HG02852 (cell line): ENCODE data around the gene LIMK2.
A peak's percentile ranks its signal among the peaks of the same experiment; 100 is the strongest.
"Not testable (repeated sequence)": the region's sequence is repeated elsewhere in the genome, so short reads cannot be mapped to it uniquely, and the experiment has no call there.

Experiments used
- ATAC-seq: cut with Tn5 transposase; IDR thresholded peaks from one replicate; pipeline ENCODE4 v1.9.1; 2021; ENCODE audit warnings: mild to moderate bottlenecking, moderate library complexity; ENCODE audit not compliant: unreplicated experiment

LIMK2 gene

DNA sequence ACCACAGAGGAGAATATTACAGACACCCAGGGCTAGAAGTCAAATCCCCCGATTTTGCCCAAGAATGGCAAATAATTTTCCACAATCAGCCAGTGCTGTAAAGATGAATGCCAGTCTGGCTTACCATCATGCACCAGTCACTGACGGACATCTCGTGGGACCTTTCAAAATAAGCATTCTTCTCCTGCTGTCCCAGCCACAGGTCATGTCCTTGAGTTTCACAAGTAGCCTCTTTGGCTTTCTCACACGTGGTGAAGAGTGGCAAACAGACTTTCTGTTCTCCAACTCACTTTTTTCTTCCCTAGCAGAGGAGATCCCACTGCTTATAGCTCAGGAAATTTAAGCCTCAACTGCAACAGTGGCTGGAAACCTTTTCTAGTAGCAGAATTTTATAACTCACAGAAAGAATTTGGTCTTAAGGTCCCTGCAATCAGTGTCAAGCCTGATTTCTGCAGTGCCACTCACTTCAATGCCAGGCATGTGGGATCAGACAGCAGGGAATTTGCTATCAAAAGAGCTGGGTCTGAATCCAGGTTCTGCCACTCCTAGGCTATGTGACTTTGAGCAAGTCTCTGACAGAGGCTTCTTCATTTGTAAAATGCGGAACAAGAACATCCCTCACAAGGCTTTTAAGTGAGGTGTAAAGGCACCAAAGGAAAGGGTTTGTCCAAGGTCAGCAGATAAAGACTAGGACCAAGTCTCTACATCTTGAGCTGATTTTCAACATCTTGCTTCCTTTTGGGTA, 76.6 kb downstream of the LIMK2 start:
- ATAC-seq = no peak

DNA sequence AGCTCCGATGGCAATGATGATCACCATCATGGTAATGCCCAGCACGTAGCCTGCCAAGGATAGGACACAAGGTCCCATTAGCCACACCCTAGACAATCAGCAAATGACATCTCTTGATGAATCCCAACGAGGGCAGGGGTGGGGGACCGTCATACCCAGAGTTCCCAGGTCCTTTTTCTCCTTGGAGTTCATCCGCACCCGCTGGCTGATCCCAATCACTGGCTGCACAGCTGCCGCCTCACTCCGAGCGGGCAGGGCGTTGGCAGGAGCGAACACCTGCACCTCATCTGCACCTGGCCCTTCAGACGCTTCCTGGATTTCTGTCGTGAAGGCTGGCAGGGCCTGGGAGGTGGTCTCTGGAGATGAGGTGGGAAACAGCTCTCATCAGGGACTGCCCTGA, 77.2 kb downstream of the LIMK2 start:
- ATAC-seq = no peak

DNA sequence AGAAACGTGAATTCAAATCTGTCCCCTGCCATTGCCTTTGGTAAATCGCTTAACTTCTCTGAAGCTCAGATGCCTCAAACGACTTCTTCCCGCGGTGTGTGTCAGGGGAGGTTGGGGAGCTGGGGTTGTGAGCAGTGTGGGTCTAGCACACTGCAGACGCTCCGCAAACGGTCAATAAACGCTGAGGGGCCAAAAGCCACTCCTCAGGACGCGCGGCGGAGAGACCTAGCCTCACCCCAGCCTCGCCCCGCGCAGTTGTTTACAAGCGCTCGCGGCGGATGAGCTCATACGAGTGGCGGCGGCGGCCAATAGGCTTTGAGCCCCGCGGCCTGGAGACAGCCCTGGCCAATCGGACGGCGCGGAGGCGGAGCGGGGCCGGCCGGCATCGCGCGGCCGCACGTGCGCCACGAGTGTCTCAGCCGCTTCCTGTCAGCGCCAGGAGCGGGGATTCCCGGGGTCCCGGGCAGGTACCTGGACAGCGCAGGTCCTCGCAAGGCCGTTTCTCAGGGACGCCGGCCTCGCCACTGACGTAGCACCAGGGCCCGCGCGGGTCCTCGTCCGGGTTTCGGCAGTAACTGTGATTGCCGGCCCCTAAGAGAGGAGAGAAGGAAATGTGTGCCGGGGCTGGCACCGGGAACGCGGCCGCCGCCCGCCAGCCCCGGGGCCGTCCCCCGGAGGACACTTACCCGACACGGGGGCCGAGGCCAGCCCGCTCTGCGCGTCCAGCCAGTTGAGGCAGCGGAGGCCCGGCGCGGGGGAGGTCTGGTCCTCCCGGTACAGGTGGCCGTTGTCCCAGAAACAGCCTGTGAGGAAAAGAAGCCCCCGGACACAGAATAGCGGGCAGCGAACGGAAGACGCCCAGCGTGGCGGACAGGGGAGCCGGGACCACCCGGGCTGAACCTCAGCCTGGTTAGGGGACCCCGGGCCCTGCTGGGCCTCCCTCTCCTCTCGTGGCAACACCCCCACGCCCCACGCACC, 78.7 kb downstream of the LIMK2 start:
- ATAC-seq = peak; percentile 81

DNA sequence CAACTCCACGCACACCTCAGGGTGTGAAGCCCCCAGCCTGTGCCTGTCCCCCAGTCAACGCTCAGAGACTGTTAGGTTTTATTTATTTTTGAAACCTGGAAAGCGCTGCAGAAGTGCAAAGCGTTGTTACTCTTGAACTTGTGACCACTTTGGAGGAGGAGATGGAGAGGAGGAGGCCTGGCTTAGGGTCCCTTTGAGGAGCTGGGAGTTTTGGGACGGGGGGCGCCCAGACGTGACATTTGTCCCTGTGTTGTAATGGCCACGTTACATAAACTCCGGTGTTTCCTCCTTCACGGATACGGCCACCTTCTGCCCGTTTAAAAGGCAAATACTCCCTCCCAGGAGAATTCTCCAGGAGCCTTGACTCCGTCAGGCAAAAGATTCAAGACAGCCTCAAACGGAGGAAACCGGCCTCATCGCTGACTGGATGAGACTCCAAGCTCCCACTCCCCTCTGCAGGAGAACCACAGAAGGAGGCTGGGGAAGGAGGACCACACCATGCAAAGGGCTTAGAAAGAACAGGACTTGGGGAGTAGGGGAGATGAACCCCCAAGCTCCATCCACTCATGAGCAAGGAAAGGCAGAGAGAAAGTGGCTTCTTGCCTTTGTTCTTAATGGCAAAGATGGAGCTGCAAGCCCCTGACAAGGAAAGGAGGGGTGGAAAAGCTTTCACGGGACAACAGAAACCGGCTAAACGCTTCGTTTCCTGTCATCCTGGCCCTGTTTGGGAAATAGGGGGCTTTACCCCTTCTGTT, 79.6 kb downstream of the LIMK2 start:
- no peak for ATAC-seq

DNA sequence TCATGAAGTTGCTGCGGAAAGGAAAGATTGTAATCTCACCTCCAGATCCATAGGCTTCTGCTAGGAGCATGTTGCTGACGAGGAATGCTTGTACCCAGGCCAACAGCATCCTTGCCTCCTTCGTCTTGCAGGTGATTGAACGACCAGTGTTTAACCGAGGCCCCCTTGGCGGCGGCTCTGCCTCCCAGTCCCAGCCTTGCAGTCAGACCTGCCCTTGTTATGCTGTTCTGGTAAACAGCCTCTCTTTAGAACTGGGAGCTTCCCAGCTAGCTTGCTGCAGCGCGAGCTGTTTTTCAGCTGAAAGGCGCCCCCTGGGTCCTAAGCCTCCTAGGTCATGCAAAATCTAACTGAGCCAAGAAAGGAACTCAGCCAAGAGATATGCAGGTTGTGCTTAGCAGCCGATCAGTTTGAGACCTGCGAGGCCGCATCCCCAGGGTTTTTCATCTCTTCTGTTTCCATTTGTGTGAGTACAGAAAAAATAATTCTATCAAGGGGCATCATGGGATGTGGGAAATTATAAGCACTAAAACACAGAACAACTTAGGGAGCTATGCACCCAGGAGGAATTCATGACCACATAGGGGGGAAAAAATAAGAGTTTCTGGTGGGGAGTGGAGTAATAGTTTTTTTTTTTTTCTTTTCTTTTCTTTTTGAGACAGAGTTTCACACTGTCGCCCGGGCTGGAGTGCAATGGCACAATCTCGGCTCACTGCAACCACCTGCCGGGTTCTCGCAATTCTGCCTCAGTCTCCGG, 80.3 kb downstream of the LIMK2 start, which contains the start of gene PIK3IP1:
Gene PIK3IP1 (minus strand): TSS at position 253 of the 754 bp plus-strand sequence. CDS start 144 bp downstream, at position 109.
- ATAC-seq = peak; percentile 43

DNA sequence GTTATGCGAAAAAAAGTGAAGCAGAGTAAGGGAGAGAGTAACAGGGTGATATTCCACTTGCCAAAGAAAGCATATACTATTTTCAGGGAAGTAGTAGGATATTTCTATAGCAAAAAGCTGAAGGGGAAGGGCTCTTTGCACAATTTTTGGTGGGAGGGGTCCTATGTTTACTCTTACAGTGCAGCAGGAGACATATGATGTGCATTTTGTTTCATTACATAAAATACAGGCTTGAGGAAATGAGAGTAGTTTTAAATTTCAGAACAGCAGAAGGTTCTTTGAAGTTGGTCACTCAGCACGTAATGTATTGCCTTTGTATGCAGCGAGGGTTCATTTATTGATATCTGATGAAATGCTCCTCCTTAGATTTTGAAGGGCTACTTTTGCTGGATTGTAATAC, 83.3 kb downstream of the LIMK2 start:
- no peak for ATAC-seq

DNA sequence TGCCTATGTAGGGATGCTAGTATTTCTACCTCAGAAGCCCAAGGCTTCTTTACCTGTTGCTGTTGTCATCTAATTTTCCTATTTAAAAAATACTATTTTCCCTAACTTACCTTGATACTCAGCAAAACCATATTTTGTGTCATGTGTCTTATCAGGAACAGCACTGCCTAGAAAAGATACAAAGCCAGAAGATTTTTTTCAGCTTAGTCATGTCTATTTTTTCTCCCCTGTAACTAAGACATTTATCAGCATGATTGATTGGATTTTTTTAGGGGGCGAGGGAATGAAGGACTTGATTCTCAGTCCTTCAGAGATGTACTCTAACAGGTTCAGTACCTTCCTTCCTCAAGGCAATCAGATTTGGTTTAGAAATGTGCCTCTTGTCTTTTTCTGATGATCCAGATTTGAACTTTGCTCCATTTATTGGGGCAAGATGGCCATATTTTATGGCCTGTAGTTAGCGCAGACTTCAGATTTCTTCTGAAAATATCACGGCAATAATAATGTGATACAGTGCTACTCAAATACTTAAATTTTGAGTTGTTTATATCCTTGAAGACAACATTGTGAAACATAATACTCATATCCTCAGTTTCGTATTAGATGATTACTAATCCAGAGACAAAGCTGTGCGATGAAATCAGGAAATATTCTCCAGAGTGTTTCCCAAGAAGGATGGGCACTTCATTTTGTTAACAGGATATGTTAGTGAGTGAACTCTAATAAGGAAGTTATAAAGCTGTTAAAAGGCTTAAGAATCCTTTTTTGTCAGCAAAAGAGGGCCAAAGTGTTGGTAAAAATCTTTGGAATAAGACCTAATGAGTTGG, 83.9 kb downstream of the LIMK2 start:
- no peak for ATAC-seq

DNA sequence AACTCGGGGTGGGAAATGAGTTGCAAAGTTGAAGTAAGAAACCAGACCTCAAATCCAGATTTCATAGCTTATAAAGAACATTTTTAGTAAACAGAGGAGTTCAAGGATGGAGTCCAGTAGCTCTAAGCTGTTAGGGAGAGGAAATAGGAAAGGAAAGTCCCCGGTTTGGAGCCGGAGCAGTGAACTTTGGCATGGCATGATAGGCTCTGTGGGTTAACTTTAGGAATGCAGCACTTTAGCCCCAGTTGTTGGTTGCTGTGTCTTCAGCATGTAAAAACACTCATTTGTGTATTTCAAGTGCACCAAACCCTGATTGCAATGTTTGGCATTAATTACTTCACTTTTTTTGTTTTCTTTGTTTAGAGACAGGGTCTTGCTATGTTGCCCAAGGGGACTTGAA, 88.8 kb downstream of the LIMK2 start:
- ATAC-seq = no peak

DNA sequence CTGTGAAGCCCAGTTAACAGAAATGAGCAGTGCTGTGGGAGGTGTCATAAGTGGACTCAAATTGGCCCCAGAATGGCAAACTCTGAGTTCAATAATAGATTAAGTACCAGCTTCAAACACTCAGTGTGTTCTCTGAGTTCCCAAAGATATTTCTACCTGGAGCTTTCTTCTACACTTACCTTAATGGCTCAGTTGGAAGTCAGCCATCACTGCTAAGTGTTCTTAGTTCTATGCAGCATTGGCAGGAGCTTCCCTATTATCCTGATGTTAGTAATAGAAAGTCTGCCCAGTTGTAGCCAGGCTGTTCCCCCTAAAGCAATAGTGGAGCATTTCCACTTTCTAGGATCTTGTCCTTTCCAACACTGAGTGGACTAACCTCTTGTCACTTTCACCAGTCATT, 89.9 kb downstream of the LIMK2 start:
- ATAC-seq = no peak

DNA sequence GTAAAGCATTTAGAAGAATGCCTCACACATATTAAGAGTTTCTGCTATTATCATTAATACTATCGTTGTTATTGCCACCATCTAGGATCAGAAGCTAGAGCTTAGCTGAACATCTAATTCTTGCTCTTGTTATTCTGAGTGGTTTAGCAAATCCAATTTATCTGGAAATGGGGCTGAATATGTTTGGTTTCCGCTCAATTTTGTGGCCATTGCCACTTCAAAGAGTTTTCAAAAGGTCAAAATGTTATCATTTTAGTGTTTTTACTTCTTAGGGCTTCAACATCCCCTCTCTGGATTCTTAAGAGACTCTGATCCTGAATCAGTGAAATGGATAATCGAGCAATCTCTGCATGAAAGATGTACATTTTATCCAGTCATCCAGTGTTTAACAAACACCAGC, 90.4 kb downstream of the LIMK2 start:
- ATAC-seq = no peak

DNA sequence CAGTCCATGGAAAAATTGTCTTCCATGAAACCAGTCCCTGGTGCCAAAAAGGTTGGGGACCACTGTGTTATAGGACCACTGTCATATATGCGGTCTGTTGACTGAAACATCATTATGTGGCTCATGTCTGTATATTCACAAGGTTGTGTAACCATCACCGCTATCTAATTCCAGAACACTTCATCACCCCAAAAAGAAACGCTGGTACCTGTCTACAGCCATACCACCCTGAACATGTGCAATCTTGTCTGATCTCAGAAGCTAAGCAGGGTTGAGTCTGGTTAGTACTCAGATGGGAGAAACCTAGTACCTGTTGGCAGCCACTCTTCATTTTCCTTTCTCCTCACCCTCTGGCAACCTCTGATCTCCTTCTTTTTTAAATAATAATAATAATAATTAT, 93.1 kb downstream of the LIMK2 start:
- ATAC-seq = no peak

DNA sequence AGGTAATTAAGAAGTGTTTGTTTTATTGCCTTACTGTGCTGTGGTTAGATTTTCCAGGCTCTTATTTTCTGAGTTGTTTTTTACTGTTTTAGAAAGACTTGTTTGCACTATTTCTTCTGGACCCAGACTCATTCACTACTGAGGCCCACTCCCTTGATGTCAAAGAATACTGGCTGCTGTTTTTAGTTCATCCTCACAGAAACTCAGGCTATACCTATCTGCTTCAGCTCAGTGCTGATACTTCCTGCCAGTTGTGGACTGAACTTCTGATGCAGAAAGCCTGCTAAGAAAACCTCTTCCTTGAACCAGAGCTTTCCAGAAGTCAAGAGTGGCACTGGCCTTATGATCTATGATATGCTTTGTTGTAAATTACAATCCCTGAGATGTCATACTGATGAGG, 96.1 kb downstream of the LIMK2 start:
- no peak for ATAC-seq

DNA sequence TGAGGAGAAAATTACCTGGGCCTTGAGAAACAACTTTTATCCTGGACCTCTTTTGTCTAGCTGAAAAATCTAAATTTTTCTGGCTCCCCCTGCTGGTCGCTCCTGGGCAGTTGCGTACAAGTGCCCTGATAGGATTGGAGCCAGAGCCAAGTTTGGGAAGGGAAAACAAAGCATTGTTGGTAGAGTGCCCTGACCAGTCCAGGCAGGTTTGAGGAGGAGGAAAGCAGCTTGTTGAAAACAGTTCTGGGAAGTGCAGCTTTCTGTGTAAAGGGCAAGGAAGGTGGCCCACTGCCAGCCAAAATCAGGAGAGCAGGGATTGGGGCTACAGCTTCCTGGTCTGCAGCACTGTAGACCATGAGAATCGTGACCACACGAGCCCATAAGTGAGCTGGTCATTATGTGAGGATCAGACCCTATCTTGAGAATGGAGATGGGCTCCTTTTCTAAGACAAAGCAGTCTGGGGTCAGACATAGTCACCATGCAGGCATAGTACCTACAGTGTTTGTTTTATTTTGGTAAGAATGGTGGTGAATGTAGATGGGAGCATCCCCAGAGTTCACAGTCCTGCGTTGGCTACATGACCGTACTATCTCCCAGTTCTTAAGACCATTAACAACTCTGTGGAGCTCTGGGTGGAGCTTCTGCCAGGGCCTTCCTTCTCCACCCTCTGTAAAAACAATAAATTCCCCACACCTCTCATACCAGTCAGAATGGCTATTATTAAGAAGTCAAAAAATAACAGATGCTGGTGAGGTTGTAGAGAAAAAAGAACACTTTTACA, 101.5 kb downstream of the LIMK2 start:
- no peak for ATAC-seq

DNA sequence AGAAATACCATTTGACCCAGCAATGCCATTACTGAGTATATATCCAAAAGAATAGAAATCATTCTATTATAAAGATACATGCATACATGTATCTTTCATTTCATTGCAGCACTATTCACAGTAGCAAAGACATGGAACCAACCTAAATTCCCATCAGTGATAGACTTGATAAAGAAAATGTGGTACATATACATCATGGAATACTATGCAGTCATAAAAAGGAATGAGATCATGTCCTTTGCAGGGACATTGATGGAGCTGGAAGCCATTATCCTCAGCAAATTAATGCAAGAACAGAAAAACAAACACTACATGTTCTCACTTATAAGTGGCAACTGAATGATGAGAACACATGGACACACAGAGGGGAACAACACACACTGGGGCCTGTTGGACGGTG, 102.1 kb downstream of the LIMK2 start:
- not testable (repeated sequence) for ATAC-seq

DNA sequence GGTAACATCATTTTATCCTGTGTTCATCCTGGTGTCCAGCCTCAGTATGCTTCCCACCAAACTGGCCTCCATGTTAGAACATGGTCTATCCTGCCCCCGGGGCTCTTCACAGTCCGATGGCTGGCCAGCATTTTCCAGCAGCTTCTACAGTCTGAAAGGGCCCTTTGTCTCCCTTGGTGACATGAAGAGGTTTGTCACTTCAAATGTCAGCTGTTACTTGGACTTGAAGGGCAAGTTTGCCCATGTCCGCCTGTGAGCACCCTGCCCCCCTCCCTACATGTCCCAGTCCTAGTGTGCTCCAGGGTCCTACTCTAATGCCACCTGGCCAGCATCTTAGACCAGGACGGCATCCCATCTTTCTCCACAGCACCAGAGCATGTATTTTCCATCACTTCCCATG, 109.3 kb downstream of the LIMK2 start:
- ATAC-seq = no peak

DNA sequence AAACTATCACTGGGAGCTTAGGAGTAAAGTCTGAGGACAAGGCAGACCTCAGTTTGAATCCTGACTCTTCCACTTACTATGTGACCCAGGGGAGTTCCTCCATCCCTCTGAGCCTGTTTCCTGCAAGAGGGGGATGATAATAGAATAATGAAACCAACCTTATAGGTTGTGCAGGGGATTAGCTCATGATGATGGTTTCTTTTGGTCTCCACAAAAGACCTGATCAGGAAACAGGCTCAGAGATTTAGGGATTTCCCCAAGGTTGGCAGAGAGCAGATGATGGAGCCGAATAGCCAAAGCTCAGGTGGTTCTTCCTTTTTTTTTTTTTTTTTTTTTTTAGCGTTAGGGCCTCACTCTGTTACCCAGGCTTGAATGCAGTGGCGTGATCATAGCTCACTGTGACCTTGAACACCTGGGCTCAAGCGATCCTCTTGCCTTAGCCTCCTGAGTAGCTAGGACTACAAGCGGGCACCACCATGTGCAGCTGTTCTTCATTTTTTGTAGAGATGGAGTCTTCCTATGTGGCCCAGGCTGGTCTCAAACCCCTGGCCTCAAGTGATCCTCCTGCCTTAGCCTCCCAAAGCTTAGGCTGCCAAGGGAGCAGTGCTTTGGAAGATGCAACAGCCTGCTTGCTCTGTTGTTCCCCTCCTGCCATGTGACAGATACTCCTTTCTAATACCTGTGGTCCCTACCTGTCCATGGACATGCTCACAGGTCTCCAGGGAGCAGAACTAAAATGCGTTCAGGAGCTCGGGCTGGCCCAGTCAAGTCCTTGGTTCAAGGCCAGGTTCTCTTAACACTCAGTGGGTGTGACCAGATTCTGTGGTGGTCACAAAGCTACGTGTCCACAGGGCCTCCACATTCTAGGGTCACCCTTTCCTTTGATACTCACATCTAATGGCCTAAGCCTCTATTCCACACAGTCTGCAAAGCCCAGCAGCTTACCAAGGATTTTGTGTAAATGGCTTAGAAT, 111.8 kb downstream of the LIMK2 start:
- ATAC-seq = no peak

DNA sequence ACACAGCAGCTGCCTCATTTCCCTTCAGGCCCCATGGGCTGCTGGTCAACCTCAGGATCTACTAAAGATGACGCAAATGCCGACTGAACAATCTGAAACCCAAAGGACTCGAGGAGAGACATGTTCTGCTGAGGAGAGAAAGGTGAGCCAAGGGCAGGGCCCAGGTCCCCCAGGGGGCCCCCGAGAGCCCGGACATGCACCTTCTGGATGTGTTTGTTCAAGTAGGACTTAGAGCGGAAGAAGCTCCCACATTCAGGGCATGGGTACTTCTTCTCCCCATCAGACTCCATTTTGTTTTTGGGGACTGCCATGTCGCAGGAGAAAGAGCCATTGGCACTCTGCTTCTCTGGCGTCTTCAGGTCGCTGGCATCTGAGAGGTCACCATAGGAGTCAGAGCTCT, 114.8 kb downstream of the LIMK2 start:
- no peak for ATAC-seq
